HepG2 (cell line): ENCODE results near the gene FRMD4A.

Source experiments
- CTCF ChIP-seq: sonication (generic); formaldehyde crosslinking; IDR thresholded peaks from 2 replicates; pipeline ENCODE4 v1.5.0; 2020; ENCODE audit warnings: mild to moderate bottlenecking, missing genetic modification reagents, moderate library complexity
- USF2 ChIP-seq, 2 experiments: sonication (generic) in 1 of 2; formaldehyde crosslinking in 1 of 2; IDR thresholded peaks; 2 replicates each; pipeline versions ENCODE4 v1.5.1 to v1.6.1; 2011 to 2020; ENCODE audit warnings: borderline replicate concordance in 1 of 2, low read depth in 1 of 2, low read length in 1 of 2, mild to moderate bottlenecking in 1 of 2, missing genetic modification reagents in 1 of 2, moderate library complexity in 1 of 2

GRCh38 chr10:14089556-14090292, 241.0 kb downstream of the FRMD4A start:
- TF ChIP-seq CTCF (CRISPR knock-in tag) (no peak), USF2 (IDR thresholded peaks at IDR 0.05; ENCODE audit: low read depth, low read length) (no peak), USF2 (CRISPR knock-in tag; IDR thresholded peaks at IDR 0.05; ENCODE audit: borderline replicate concordance) (no peak)
